ENCODE data around the gene AQP6. TPM values are rescaled to one million over a fixed set of nuclear protein-coding genes. Genes with fewer than 3 reads are reported as not detected.

AQP6 gene
- total and polyA plus RNA-seq, 10 of the 15 experiments (the other 5 are each of a cell fraction or from before 2014, with no cell fraction given), result not detected

- Histone ChIP-seq H3K36me3 (ENCODE audit: control insufficient read depth in 2 of 2, insufficient read depth in 2 of 2, low read length in 1 of 2) (no peaks in the 10 kb centered on the region), H3K4me1 (ENCODE audit: control insufficient read depth, insufficient read depth, low read length) (peaks cover 8% of the 10 kb centered on the region), H3K9ac (ENCODE audit: control insufficient read depth, insufficient read depth, low read length) (no peak overlapping the region), H3K4me3 (no peak overlapping the region), H3K79me2 (ENCODE audit: control insufficient read depth, insufficient read depth, low read length) (no peaks in the 10 kb centered on the region), H3K27ac (ENCODE audit: control insufficient read depth, insufficient read depth) (no peak overlapping the region), H3K27me3 (replicated peaks in 1 of 2; ENCODE audit: control insufficient read depth in 2 of 2, insufficient read depth in 2 of 2, low read length in 1 of 2) (peaks cover 7 to 31% of the 10 kb centered on the region in 2 experiments), H3K4me2 (ENCODE audit: control insufficient read depth, insufficient read depth) (no peak overlapping the region), H3K9me3 (replicated peaks; ENCODE audit: control insufficient read depth, insufficient read depth, low read length) (no peaks in the 10 kb centered on the region; the same call in 2 of the 3 replicates), H4K20me1 (ENCODE audit: control insufficient read depth, insufficient read depth) (no peaks in the 10 kb centered on the region), H2AFZ (ENCODE audit: control insufficient read depth, low read depth, low read length) (no peak overlapping the region)
- in situ Hi-C loops (cut with MboI), result no loop called here
- CTCF ChIA-PET, result interaction anchor here (1.1 to 1.5 kb wide), 2 partner anchors 20 to 92 kb away, joined by 3 to 5 read pairs; no protein-coding TSS in a partner anchor
- no peak for DNase-seq (ENCODE audit: low read depth, low spot score)
- SMC1A ChIA-PET (ENCODE audit: uncharacterized antibody, unreplicated experiment), result interaction anchor here (0.8 kb wide), 1 partner anchor 77 kb away, joined by 3 read pairs; no protein-coding TSS in a partner anchor
- ATAC-seq, result no peak
- intact Hi-C loops (cut with micrococcal nuclease; ENCODE audit: unreplicated experiment), result no loop called here
- no peak for TF ChIP-seq IRF5 (IDR thresholded peaks at IDR 0.05; ENCODE audit: borderline replicate concordance)
- TF ChIP-seq ATF2 (IDR thresholded peaks at IDR 0.05; ENCODE audit: low read length), result no peak
- TF ChIP-seq E2F4 (IDR thresholded peaks at IDR 0.05; ENCODE audit: low read depth, low read length), result no peak
- TF ChIP-seq POLR2AphosphoS2 (IDR thresholded peaks at IDR 0.05; ENCODE audit: low read depth, low read length), result no peak
- no peak for TF ChIP-seq HCFC1 (IDR thresholded peaks at IDR 0.05; ENCODE audit: low read length)
- no peak for TF ChIP-seq SUPT20H (IDR thresholded peaks at IDR 0.05; ENCODE audit: borderline replicate concordance, control insufficient read depth, low read depth, low read length)
- no peak for TF ChIP-seq ZNF24 (IDR thresholded peaks at IDR 0.05)
- TF ChIP-seq BACH1 (IDR thresholded peaks at IDR 0.05; ENCODE audit: borderline replicate concordance), result no peak
- TF ChIP-seq PRDM15 (CRISPR knock-in tag; IDR thresholded peaks at IDR 0.05), result no peak
- no peak for TF ChIP-seq RAD51 (IDR thresholded peaks at IDR 0.05)
- no peak for TF ChIP-seq BHLHE40 (IDR thresholded peaks at IDR 0.05; ENCODE audit: borderline replicate concordance in 1 of 2, low read depth in 2 of 2, low read length in 1 of 2)
- POLR2A ChIA-PET, result no interaction called here
- RAD21 ChIA-PET (ENCODE audit: unreplicated experiment), result interaction anchor here (0.5 kb wide), 1 partner anchor 228 kb away, joined by 3 read pairs; no protein-coding TSS in a partner anchor
- FAIRE-seq, result no peak
- 41% methylated on average over 20 of the region's 21 CpGs for WGBS (ENCODE audit: insufficient coverage, insufficient replicate concordance, low lambda C conversion rate, missing lambda C conversion rate)
- BruUV-seq (replicated peaks), result no TSS peak
Measured at GRCh38 chr12:49962861-49963765, 9.6 kb upstream of the AQP6 start.
